Astrocyte of the spinal cord (primary cell): ENCODE data around the gene OR52N1.

ENCODE experiments used
- DNase-seq: peaks from one replicate; pipeline ENCODE4 v3.0.0; 2011; ENCODE audit warnings: low read depth, low spot score
- H3K4me3 ChIP-seq: 2 replicates; pipeline ENCODE4 v1.5.1; 2011; ENCODE audit warnings: low read depth, mild to moderate bottlenecking, low read length, moderate library complexity
- CTCF ChIP-seq: IDR thresholded peaks from 2 replicates; pipeline ENCODE4 v1.5.1; 2012; ENCODE audit warnings: low read depth, mild to moderate bottlenecking, low read length, inconsistent platforms
- in situ Hi-C: cut with HindIII; loops from 2 replicates; pipeline ENCODE4 v1.10.0; 2017; ENCODE audit warnings: low sequenced_read_pairs

OR52N1 gene

GRCh38 chr11:5791165-5791564 is at the start of gene OR52N1:
OR52N1 (minus strand) TSS chr11:5791265; CDS start chr11:5788816, 2,449 bp downstream.
- in situ Hi-C loops = no loop called here
- no peak for TF ChIP-seq CTCF
- H3K4me3 ChIP-seq = no peak within 1 kb of the TSS
- no peak for DNase-seq

- no peak overlapping the region for H3K4me3 ChIP-seq
- in situ Hi-C loops = no loop called here
- DNase-seq = no peak
- no peak for TF ChIP-seq CTCF
These were observed 46.6 kb upstream of the OR52N1 start for GRCh38 chr11:5837695-5838094.

GRCh38 chr11:5833446-5833845 is 42.4 kb upstream of the OR52N1 start:
- in situ Hi-C loops = no loop called here

GRCh38 chr11:5831196-5831829 is 40.2 kb upstream of the OR52N1 start:
- DNase-seq = no peak
- no peak for TF ChIP-seq CTCF
- in situ Hi-C loops = no loop called here
- no peak overlapping the region for H3K4me3 ChIP-seq

More at GRCh38 chr11:5833446-5833845, 42.4 kb upstream of the OR52N1 start:
- no peak overlapping the region for H3K4me3 ChIP-seq
- no peak for TF ChIP-seq CTCF
- no peak for DNase-seq

GRCh38 chr11:5818245-5818886 is 27.3 kb upstream of the OR52N1 start:
- TF ChIP-seq CTCF = no peak
- in situ Hi-C loops = no loop called here
- no peak overlapping the region for H3K4me3 ChIP-seq
- no peak for DNase-seq

- TF ChIP-seq CTCF = no peak
- DNase-seq = no peak
- no peak overlapping the region for H3K4me3 ChIP-seq
- in situ Hi-C loops = no loop called here
These were observed 24.5 kb upstream of the OR52N1 start for GRCh38 chr11:5815534-5815933.
